Body of pancreas (tissue), 4 donors: ENCODE data around the gene ANKRD11.
"Not testable (repeated sequence)": the region's sequence is repeated elsewhere in the genome, so short reads cannot be mapped to it uniquely, and the experiment has no call there.

Experiments used
- POLR2A ChIP-seq, 3 donors: fragments of 450-650 bp; IDR thresholded peaks; one replicate each; pipeline ENCODE4 v1.6.1; 2016; ENCODE audit warnings: antibody characterized with exemption in 3 of 3, mild to moderate bottlenecking in 2 of 3
- TF ChIP-seq, protein P1 (sequence below), 7 experiments: fragments of 450-650 bp in 4 of 7; fragments of 200-600 bp in 3 of 7; sonication (generic) in 3 of 7; IDR thresholded peaks; one replicate each; pipeline ENCODE4 v1.5.1; 2016 to 2019; ENCODE audit warnings: antibody characterized with exemption in 7 of 7

DNA sequence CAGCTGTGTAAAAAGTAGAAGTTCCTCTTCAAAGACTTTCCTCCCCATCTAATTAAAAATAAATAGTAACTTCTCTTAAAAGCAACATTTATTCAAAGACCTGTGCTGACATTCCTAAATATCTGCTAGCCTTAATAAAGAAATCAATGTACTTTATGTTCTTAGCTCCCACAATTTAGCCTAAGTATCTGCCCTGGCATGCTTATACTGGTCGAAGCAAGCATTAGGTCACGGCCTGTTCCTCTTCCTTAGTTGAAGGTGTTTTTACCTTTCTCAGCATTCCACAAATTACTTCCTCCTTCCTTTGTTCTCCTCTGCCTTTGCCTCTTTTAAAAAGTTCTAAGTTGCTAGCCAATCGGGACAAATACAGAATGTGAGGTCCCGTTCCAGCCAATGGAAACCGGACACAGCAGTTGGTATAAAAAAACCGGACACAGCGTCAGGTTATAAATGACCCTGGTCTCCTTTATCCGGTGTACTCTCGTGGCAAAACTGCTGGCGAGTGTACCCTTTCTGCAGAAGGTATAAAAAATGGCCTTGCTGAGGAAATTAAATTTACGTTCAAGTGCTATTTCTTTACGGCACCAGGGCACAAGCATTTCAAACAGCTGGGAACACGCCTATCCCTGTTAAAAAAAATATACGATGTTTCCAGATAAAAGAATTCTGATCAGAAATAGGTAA is 127.7 kb downstream of the ANKRD11 start:
- TF ChIP-seq, protein P1, sequence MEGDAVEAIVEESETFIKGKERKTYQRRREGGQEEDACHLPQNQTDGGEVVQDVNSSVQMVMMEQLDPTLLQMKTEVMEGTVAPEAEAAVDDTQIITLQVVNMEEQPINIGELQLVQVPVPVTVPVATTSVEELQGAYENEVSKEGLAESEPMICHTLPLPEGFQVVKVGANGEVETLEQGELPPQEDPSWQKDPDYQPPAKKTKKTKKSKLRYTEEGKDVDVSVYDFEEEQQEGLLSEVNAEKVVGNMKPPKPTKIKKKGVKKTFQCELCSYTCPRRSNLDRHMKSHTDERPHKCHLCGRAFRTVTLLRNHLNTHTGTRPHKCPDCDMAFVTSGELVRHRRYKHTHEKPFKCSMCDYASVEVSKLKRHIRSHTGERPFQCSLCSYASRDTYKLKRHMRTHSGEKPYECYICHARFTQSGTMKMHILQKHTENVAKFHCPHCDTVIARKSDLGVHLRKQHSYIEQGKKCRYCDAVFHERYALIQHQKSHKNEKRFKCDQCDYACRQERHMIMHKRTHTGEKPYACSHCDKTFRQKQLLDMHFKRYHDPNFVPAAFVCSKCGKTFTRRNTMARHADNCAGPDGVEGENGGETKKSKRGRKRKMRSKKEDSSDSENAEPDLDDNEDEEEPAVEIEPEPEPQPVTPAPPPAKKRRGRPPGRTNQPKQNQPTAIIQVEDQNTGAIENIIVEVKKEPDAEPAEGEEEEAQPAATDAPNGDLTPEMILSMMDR (IDR thresholded peaks at IDR 0.05), result not testable (repeated sequence)
- TF ChIP-seq POLR2A (IDR thresholded peaks at IDR 0.05), result not testable (repeated sequence)
